Vagina (tissue), 2 donors: ENCODE results near the gene ZNF687. TPM values are rescaled to one million over a fixed set of nuclear protein-coding genes. Genes with fewer than 3 reads are reported as not detected.
A peak's percentile ranks its signal among the peaks of the same experiment; 100 is the strongest.

Experiments used
- DNase-seq, 2 donors: peaks; one replicate each; pipeline ENCODE4 v3.0.0-alpha.2; 2017; ENCODE audit errors: extremely low spot score in 2 of 2
- H3K27ac ChIP-seq: fragments of 200-600 bp; sonication (generic); one replicate; pipeline ENCODE4 v1.5.1; 2019
- H3K27me3 ChIP-seq: fragments of 200-600 bp; sonication (generic); one replicate; pipeline ENCODE4 v1.5.1; 2019
- H3K36me3 ChIP-seq, 2 donors: fragments of 200-600 bp; sonication (generic); one replicate each; pipeline ENCODE4 v1.5.1; 2017 to 2019
- H3K4me1 ChIP-seq: fragments of 200-600 bp; sonication (generic); one replicate; pipeline ENCODE4 v1.5.1; 2019
- H3K4me3 ChIP-seq, 2 donors: fragments of 200-600 bp; sonication (generic); 1 replicate in 1 of 2; 2 replicates in 1 of 2; pipeline ENCODE4 v1.5.1; 2016 to 2019
- H3K9me3 ChIP-seq: fragments of 200-600 bp; sonication (generic); one replicate; pipeline ENCODE4 v1.5.1; 2019
- POLR2A ChIP-seq, 2 donors: fragments of 450-650 bp; IDR thresholded peaks; one replicate each; pipeline ENCODE4 v1.6.1; 2017; ENCODE audit warnings: antibody characterized with exemption in 2 of 2, mild to moderate bottlenecking in 2 of 2, moderate library complexity in 2 of 2
- POLR2AphosphoS5 ChIP-seq, 2 donors: sonication (generic); formaldehyde crosslinking; IDR thresholded peaks; one replicate each; pipeline ENCODE4 v1.9.0; 2017; ENCODE audit warnings: antibody characterized with exemption in 2 of 2, mild to moderate bottlenecking in 2 of 2, low read depth in 1 of 2; ENCODE audit not compliant: insufficient read depth in 1 of 2
- intact Hi-C: fragments of 100-400 bp; cut with DNase I; formaldehyde crosslinking; loops from one replicate; pipeline ENCODE4 v1.15.1; 2023
- total RNA-seq: library from RNA; depleted of rRNA; stranded (reverse); fragments of >200 nt; gene quantifications from one replicate; pipeline ENCODE4 v1.2.3, GENCODE V29; 2016
- TF ChIP-seq, protein P1 (sequence below), 3 experiments: fragments of 450-650 bp in 2 of 3; fragments of 200-600 bp in 1 of 3; sonication (generic) in 1 of 3; IDR thresholded peaks; one replicate each; pipeline ENCODE4 v1.5.1; 2017 to 2019; ENCODE audit warnings: antibody characterized with exemption in 3 of 3, mild to moderate bottlenecking in 2 of 3, moderate library complexity in 2 of 3

The ZNF687 gene
- total RNA-seq, 1 donor from 2014 or later = 26.8 TPM

DNA sequence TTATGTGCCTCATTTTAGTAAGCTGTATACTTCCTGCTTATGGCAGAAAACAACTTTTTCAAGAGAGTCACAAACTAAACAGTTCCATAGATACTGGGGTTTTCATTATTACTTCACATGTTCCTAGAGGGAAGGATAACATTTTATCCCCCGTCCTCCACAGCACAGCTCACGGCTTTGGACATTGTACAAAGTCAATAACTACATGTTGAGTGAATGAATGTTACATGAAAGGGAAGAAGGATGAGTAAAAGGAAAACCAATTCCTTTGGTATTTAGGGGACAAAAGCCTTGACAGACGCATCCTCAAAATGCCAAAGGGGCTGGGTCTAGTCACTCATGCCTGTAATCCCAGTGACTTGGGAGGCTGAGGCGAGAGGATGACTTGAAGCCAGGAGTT, 30.3 kb downstream of the ZNF687 start:
- no peaks in the 10 kb centered on the region for H3K9me3 ChIP-seq
- DNase-seq = no peak
- TF ChIP-seq POLR2A (IDR thresholded peaks at IDR 0.05) (no peak), POLR2AphosphoS5 (IDR thresholded peaks at IDR 0.05; ENCODE audit: insufficient read depth in 1 of 2, low read depth in 1 of 2) (no peak)
- TF ChIP-seq, protein P1, sequence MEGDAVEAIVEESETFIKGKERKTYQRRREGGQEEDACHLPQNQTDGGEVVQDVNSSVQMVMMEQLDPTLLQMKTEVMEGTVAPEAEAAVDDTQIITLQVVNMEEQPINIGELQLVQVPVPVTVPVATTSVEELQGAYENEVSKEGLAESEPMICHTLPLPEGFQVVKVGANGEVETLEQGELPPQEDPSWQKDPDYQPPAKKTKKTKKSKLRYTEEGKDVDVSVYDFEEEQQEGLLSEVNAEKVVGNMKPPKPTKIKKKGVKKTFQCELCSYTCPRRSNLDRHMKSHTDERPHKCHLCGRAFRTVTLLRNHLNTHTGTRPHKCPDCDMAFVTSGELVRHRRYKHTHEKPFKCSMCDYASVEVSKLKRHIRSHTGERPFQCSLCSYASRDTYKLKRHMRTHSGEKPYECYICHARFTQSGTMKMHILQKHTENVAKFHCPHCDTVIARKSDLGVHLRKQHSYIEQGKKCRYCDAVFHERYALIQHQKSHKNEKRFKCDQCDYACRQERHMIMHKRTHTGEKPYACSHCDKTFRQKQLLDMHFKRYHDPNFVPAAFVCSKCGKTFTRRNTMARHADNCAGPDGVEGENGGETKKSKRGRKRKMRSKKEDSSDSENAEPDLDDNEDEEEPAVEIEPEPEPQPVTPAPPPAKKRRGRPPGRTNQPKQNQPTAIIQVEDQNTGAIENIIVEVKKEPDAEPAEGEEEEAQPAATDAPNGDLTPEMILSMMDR (IDR thresholded peaks at IDR 0.05) = no peak
- peaks cover 63% of the 10 kb centered on the region for H3K4me1 ChIP-seq
- intact Hi-C loops = no loop called here
- peaks cover 0 to 50% of the 10 kb centered on the region in 2 donors for H3K36me3 ChIP-seq
- H3K4me3 ChIP-seq = no peak overlapping the region
- H3K27ac ChIP-seq = peak overlapping the region; percentile 88
- H3K27me3 ChIP-seq = no peaks in the 10 kb centered on the region

DNA sequence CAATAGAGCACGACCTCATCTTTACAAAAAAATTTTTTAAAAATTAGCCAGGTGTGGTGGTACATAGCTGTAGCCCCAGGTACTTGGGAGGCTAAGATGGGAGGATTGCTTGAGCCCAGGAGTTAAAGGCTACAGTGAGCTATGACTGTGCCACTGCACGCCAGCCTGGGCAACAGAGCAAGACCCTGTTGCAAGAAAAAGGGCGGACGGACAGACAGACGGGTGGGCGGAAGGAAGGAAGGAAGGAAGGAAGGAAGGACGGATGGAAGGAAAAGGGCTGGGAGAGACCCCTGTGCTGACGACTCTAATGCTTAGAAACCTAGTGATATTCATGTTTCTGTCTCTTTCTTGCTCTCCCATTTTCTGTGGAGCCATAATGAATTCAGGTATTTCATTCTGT, 30.7 kb downstream of the ZNF687 start:
- H3K36me3 ChIP-seq = peaks cover 0 to 46% of the 10 kb centered on the region in 2 donors
- intact Hi-C loops = no loop called here
- peak overlapping the region; percentile 88 for H3K27ac ChIP-seq
- peaks cover 63% of the 10 kb centered on the region for H3K4me1 ChIP-seq
- DNase-seq = no peak
- no peak overlapping the region for H3K4me3 ChIP-seq
- H3K27me3 ChIP-seq = no peaks in the 10 kb centered on the region
- TF ChIP-seq POLR2A (IDR thresholded peaks at IDR 0.05) (no peak), POLR2AphosphoS5 (IDR thresholded peaks at IDR 0.05; ENCODE audit: insufficient read depth in 1 of 2, low read depth in 1 of 2) (no peak)
- TF ChIP-seq, protein P1 (IDR thresholded peaks at IDR 0.05) = no peak
- H3K9me3 ChIP-seq = no peaks in the 10 kb centered on the region

DNA sequence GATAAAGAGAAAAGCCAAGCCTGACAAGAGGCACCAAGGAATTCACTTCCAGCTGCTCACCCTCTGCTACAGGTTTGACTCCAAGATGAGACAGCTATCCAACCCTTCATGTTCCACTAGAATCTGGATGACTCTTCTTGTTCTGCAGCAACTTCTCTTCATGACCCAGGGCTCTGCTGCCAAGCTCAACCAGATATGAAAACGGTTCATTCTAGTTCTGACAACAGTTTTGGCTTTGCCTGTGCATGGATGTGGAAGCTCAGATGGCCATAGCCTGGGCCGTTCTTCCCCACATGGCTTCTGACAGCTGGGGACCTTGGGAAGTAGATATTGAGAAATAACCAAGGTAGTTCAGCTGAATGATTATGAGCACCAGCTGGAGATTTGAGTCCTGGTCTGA, 31.4 kb downstream of the ZNF687 start:
- no peaks in the 10 kb centered on the region for H3K9me3 ChIP-seq
- DNase-seq = no peak
- H3K4me3 ChIP-seq = no peak overlapping the region
- no peaks in the 10 kb centered on the region for H3K27me3 ChIP-seq
- peak overlapping the region; percentile 88 for H3K27ac ChIP-seq
- intact Hi-C loops = no loop called here
- peaks cover 0 to 39% of the 10 kb centered on the region in 2 donors for H3K36me3 ChIP-seq
- TF ChIP-seq POLR2AphosphoS5 (IDR thresholded peaks at IDR 0.05; ENCODE audit: insufficient read depth in 1 of 2, low read depth in 1 of 2) = no peak
- TF ChIP-seq, protein P1 (IDR thresholded peaks at IDR 0.05) = no peak
- no peak for TF ChIP-seq POLR2A (IDR thresholded peaks at IDR 0.05)
- H3K4me1 ChIP-seq = peaks cover 63% of the 10 kb centered on the region

DNA sequence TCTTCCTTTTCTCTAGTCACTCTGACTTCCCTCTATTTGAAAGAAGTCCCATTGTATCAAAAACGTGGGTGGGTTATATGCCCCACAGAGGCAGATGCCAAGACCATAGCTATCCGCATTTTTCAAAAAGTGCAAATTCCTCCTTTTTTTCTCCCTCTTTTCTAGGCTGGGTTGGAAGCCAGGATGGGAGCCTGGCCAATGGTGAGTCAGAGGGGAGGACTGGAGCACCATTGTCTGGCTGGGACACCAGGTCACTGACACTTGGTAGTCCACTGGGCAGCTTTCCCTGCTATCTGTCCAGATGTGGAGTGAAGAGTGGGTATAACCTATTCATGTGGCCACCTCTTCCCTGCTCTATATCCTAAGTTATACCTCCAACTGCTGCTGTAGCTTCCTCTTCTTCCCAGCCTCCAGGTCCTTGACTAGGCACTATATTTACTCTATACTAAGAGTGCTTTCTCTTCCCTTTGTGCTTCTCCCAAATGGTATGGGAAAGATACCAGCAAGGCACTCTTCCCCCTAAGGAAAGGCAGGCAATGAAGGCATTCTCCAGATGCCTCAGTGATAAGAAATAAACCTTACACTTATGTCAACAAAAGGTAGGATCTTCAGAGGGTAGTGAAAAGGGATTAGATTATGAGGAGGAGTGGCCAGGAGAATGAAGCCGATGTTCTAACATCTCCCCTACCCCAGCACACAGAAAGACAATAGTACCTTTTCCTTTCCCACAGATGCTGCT, 32.2 kb downstream of the ZNF687 start:
- peak in 1 of 2 donors; percentile 22 for TF ChIP-seq POLR2AphosphoS5 (IDR thresholded peaks at IDR 0.05; ENCODE audit: insufficient read depth in 1 of 2, low read depth in 1 of 2)
- no peak for TF ChIP-seq POLR2A (IDR thresholded peaks at IDR 0.05)
- TF ChIP-seq, protein P1 (IDR thresholded peaks at IDR 0.05) = no peak
- no peak for DNase-seq
- Histone ChIP-seq H3K4me1 (peaks cover 65% of the 10 kb centered on the region), H3K27me3 (no peaks in the 10 kb centered on the region), H3K27ac (peak overlapping the region; percentile 88), H3K4me3 (no peak overlapping the region), H3K9me3 (no peaks in the 10 kb centered on the region), H3K36me3 (peaks cover 0 to 31% of the 10 kb centered on the region in 2 donors)
- intact Hi-C loops = no loop called here

DNA sequence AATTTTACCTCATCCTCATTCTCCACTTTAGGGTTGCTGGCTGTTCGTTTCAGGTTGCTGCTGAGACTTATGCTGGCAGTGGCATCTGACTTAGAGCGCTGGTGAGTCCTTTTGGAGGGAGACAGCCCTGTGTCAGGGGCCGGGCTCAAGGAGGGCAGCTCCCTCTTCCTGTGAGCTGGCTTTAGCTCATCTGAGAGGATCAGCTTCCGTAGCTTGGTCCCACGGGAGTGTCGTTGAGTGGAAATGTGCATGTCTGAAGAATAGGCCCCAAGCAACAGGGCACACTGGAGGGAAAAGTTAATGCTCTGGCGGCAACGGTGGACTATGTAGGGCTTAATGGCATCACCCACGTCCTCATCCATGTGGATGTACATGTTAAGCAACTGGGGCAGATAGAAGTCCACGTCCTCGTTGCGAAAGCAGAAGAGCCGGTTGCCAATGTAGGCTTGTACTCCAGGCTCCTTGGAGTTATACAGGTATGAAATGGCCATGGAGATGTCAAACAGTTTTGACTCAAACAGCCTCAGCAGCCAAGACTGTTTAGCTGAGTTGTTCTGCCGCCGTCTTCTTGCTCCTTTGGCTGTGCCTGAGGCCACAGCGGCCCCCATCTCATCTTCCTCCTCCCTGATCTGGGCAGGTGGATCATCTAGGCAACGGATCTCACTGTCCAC, 33.6 kb downstream of the ZNF687 start:
- no peak overlapping the region for H3K4me3 ChIP-seq
- no peak overlapping the region for H3K27ac ChIP-seq
- peaks cover 65% of the 10 kb centered on the region for H3K4me1 ChIP-seq
- H3K27me3 ChIP-seq = no peaks in the 10 kb centered on the region
- no peak for DNase-seq
- intact Hi-C loops = no loop called here
- no peaks in the 10 kb centered on the region for H3K9me3 ChIP-seq
- TF ChIP-seq POLR2A (IDR thresholded peaks at IDR 0.05) (no peak), POLR2AphosphoS5 (IDR thresholded peaks at IDR 0.05; ENCODE audit: insufficient read depth in 1 of 2, low read depth in 1 of 2) (no peak)
- TF ChIP-seq, protein P1 (IDR thresholded peaks at IDR 0.05) = no peak
- peaks cover 0 to 36% of the 10 kb centered on the region in 2 donors for H3K36me3 ChIP-seq
